NB4 (cell line): ENCODE results near the gene CLCN7.

Experiments
- MYC ChIP-seq: IDR thresholded peaks from 2 replicates; pipeline ENCODE4 v1.6.1; 2011; ENCODE audit warnings: low read depth, low read length
- POLR2A ChIP-seq: IDR thresholded peaks from 2 replicates; pipeline ENCODE4 v1.6.1; 2011; ENCODE audit warnings: mild to moderate bottlenecking; ENCODE audit not compliant: insufficient read length; ENCODE audit errors: extremely low read depth
- TF ChIP-seq, protein P1 (sequence below): IDR thresholded peaks from one replicate; pipeline ENCODE4 v1.5.1; 2012; ENCODE audit warnings: low read depth, low read length
- TF ChIP-seq, protein P2 (sequence below): IDR thresholded peaks from 2 replicates; pipeline ENCODE4 v1.6.1; 2011; ENCODE audit warnings: low read depth, low read length

DNA sequence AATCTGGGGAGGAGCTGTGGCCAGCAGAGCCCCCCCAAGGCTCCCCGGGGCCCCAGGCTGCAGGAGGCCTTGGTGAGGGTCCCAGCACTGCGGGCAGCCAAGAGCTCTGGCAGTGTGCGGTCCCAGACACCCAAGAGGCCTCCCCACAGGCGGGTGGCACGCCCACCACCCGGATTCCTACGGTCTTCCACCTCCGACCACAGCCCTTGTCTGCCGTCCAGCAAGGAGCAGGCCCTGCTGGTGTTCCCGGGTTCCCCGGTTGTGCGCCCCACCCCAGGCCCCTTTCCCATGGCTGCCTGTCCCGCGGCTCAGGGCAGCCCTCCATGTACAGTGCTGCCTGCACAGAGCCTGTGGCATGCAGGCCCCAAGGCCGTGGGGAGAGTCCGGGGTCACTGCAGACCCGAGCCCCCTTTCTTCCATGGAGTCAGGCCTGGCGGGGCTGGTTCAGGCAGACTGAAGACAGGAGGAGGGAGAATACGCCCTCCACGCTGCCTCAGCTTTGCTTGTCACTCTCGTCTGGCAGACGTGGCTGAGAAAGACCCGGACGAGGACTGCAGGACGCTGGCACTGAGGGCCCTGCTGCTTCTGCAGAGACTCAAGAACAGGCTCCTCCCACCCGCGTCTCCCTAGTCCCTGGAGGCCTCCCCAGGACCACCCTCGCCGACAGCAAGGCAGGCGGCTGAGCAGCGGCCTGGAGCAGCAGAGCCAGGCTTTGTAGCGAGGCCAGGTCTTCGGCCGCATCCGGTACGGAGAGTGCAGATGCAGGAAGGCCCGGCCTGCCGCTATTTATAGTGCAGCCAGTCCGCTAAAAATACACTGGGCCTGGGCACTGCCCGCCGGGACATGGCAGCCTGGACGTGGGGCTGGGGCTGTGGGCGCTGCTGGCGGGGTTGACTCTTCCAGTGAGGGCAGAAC lies 34.7 kb upstream of the CLCN7 start:
- TF ChIP-seq, protein P1, sequence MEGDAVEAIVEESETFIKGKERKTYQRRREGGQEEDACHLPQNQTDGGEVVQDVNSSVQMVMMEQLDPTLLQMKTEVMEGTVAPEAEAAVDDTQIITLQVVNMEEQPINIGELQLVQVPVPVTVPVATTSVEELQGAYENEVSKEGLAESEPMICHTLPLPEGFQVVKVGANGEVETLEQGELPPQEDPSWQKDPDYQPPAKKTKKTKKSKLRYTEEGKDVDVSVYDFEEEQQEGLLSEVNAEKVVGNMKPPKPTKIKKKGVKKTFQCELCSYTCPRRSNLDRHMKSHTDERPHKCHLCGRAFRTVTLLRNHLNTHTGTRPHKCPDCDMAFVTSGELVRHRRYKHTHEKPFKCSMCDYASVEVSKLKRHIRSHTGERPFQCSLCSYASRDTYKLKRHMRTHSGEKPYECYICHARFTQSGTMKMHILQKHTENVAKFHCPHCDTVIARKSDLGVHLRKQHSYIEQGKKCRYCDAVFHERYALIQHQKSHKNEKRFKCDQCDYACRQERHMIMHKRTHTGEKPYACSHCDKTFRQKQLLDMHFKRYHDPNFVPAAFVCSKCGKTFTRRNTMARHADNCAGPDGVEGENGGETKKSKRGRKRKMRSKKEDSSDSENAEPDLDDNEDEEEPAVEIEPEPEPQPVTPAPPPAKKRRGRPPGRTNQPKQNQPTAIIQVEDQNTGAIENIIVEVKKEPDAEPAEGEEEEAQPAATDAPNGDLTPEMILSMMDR = no peak
- TF ChIP-seq POLR2A (no peak), MYC (no peak)
- TF ChIP-seq, protein P2, sequence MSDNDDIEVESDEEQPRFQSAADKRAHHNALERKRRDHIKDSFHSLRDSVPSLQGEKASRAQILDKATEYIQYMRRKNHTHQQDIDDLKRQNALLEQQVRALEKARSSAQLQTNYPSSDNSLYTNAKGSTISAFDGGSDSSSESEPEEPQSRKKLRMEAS = no peak
